HL-60/S4 treated with phorbol 12-myristate 13-acetate at 8.2 ng/mL for 4 days and 3 days (cell line): ENCODE data around the gene HOXC10.

ENCODE experiments used
- in situ Hi-C: fragments of 300-500 bp; cut with MboI; formaldehyde crosslinking; loops from 2 replicates; pipeline ENCODE4 v1.15.0; 2022; ENCODE audit warnings: low sequenced_read_pairs

The HOXC10 gene

DNA sequence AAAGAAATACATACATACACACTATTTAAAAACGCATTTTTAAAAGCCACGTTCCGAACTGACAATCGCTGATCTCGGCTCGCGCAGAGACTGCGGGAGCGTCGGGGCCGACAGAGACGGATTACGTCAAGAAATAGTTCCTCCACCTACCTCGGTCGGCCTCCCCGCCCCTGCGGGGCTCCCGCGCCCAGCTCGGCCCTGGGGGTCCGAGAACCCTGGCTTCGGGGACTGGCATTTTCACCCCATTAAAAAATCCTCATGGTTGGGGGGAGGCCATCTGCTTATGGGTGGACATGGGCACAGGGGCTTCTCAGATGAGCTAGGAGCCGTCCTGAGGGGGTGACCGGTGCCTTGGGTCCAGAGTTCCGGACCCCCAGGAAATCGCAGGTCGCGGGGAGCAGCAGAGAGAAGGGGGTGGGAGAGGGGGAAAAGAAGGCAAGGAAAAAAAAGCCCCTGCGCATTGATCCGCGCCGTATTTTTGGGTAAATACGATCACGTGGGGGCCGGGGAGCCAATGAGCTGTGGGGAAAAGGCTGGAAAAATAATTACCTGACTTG, 14.7 kb downstream of the HOXC10 start:
- in situ Hi-C loops: loop anchor here (10.0 to 25.0 kb wide), 2 partner anchors 215 to 363 kb away; partner anchors contain the start of gene GPR84

DNA sequence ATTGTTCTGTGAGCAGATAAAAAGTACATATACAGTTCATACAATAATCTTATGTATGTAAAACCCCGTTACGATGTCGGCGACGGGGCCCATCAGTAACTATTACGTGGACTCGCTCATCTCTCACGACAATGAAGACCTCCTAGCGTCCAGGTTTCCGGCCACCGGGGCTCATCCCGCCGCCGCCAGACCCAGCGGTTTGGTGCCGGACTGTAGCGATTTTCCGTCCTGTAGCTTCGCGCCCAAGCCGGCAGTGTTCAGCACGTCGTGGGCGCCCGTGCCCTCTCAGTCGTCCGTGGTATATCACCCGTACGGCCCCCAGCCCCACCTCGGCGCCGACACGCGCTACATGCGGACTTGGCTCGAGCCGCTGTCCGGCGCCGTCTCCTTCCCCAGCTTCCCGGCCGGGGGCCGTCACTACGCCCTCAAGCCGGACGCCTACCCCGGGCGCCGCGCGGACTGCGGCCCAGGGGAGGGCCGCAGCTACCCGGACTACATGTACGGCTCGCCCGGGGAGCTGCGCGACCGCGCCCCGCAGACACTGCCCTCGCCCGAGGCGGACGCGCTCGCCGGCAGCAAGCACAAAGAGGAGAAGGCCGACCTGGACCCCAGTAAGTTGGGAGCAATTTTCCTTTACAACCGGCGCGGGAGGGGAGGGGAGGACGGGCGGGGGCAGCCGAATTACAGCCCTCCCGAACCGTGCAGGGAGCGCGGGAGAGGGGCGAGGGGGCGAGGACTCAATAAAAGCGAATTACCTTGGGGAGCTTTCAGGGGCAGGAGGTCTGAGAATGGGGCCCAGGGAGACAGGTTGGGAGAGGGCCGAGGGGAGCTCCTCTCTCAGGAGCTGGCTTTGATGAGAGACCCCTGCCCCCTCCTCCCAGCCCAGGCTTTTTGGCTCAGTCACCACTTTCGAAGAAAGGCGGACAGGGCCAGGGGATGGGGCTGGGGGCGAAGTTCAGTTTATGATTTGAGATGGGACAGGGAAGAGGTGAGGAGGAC, 15.5 kb downstream of the HOXC10 start, which contains the start of gene HOXC9:
Gene HOXC9 (plus strand): TSS at position 46 of the 999 bp plus-strand sequence. CDS start 28 bp downstream, at position 74.
- in situ Hi-C loops: no loop called here

DNA sequence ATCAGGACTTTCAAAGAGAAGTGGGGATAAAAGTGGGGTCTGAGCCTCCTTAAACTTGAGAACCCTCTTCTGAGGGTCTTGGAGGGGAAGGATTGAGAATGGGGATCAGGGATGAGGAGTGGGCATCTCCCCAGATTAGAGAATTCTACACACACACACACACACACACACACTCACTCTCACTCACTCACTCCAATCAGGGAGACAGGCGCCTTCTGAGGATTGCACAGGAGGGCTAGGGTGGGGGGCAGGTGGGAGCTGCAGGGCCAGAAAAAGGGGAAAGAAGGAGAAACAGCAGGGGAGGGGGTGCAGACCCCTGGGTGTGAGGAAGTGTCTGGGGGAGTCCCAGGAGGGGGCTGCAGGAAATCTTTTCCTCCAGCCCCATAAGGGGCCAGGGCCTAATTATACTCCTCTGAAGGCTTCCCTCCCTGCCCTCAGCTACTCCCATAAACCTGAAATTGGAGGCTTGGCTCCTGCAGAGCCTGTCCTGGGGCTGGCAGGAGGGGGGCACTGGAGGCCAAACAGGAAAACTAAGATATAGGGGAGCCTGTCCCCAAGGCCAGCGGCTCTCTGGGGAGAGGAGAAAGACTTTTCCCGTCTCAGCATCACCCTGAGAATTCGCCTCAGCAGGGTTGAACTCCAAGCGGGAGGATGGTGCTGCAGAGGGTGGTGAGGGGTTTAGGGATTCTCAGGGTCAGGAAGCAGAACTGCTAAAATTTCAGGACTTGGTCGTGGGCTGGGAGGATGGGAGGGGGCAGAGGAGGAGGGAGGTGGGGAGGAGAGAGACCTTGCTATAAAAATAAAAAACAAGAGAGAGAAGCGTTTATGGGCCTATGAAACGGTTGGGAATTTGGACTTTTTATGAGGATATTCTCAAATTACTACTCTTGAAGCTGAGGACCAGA, 16.6 kb downstream of the HOXC10 start:
- in situ Hi-C loops: no loop called here

DNA sequence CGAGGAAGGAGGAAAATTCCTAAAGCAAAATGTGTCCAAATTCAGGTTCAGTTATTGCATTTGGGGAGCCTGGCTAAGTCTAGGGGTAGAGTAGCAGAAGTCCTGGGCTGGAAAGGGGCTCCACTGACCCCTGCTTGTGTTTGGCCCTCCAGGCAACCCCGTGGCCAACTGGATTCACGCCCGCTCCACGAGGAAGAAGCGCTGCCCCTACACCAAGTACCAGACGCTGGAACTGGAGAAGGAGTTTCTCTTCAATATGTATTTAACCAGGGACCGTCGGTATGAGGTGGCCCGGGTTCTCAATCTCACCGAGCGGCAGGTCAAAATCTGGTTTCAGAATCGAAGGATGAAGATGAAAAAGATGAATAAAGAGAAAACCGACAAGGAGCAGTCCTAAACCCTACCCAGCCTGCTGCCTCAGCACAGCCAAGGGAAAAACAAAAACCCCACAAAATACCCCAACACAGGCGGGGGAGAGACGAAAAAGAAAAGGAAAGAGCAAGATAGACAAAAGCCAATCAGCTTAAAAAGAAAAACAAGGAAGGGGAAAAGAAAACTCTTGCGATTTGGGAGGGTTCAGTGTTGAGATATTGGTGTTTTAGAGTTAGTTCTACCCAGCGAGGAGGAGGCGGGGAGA, 17.4 kb downstream of the HOXC10 start:
- in situ Hi-C loops: no loop called here

DNA sequence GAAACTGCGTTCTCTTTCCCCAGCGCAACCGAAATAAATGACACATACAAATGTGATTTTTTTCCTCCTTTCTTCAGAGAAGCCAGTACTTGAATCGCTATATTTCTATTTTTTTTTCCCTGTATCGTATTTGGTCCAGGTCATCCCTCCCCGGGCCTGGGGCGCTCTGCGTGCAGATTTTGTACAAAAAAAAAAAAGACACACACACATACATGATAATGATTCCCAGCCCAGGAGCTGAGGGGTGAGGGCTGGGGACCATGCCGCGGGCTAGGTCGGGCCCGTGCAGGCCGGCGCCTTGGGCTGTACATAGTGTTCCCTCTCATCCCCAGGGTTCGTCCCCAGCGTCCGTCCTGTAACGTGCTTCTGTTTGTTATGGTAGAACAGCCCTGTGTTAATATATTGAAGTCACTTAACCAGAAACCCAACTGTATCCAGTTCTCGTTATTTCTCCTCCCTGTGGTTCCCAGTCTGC, 18.0 kb downstream of the HOXC10 start:
- in situ Hi-C loops: no loop called here

DNA sequence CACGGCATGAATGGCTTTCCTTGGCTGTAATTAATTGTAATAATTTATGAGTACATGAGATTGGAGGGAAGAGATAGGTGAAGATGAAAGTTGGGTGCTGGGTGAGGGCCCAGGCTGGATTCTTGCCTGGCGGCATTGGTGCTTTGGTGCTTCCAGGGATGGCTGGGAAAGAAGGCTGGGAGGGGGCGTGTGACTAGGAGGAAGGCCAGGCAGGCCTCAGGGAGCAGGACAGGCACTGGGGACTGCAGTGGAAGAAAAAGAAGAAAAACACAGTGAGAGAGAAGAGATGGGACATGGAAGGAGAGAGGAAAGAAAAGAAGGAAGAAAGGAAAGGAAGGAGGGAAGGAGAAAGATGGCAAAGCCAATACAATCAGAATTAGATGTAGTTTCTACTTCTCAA, 18.7 kb downstream of the HOXC10 start:
- in situ Hi-C loops: no loop called here

DNA sequence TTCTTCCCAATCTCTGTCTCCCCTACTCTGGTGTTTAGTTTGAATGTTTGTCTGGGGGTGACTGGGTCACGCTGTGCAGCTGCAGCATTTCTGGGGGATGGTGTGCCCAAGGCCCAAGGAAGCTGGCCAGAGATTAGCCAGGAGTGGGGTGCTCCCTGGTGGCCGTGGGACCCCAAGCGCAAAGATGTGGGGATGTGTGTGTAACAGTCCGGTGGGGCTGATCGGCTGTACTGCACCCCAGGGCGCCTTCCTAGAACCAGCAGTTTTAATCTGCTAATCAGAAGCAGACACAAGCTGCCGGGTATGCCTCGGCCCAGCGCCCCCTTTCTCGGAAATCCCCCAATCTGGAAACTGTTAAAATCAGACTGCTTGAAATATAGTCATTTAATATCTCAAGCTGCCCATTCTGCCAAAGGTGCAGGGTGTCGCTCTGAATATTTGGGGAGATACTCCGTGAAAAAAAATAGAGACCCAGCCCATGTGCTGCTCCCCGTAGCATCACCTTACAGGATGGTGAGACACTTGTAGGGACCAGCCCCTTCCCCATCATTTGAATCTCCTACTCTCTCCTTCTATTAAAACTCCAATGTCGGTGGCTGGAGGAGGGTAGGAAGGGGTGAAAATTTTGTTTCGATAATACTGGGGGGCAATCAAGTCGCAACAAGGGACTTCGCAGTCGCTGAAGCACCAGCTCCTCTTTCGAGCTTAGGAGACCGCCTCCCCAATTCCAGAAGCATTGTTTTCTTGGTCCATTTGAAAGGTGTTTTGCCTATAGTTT, 19.3 kb downstream of the HOXC10 start:
- in situ Hi-C loops: no loop called here

DNA sequence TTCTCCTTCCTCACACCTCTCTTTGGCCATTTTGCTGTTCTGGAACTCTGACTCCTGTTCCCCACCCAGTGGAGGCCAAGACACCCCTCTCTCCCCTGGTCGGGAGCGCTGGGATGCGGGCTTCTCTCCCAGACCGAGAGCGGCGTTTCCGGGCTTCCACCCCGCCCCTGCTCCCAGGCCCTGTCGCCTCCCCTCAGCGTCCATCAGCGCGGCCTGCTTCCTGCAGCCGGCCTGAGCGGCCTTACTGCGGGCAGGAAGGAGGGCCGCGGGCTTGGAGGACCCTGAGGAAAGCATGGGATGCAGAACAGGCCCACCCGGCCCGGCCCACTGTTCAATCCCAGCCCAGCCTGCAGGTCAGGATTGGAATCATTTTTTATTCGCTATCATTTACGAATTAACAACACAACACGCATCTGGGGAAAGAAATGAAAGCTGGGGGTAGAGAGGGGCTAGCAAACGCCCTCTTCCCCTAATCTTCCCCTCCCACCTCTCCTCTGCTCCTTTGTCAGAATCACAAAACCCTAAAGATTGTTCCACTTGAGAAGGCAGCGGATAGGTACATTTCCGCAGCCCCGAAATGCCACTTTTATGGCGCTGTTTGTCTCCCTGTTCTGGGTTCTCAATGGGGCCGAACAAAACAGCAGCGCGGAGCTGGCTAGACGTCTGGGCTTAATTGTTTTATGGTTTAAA, 20.0 kb downstream of the HOXC10 start:
- in situ Hi-C loops: no loop called here

DNA sequence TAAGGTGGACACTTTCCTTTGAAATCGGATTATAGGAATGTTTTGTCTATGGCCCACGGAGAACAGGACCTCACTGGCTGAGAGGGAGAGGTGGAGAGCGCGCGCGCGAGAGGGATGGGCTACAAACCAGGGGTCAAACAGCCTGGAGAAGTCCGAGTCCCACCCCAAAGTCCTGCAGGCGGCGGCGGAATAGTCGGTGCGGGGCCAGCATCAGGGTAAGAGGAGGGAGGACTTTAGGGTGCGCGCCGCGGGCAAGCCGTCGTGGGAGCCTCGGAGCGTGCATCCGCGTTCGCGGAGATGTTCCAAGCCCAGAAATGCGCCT, 20.5 kb downstream of the HOXC10 start:
- in situ Hi-C loops: no loop called here

DNA sequence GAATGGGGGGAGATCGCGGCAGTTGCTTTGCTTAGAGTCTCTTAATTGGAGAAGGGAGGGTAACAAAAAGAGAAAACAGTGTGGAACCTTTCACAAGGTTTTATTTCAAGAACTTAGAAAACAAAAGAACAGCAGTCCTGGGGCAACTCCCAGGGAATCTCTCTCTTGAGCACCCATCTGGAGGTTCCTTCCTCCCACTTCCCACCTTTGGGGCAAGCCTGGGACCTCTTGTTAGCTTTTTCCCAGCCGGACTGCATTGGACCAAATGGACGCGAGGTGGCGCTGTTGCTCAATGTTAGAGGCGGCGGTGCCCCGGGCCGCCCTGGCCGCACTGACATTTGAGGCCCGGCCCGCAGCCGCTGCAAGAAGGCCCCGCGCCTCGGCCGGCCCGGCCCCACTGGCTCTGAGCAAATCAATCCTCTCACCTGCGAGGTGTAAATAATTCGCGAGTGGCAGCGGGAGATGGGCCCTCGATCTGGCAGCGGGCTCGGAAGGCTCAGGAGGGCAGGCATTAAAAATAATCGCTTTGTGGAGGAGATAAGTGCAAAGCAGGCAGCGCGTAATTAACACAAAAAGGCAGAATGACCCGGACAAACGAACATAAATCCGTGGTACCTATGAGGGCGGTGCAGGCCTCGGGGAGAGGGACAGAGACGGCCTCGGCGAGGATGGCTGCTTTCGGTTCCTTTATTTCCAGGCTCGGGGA, 21.1 kb downstream of the HOXC10 start:
- in situ Hi-C loops: no loop called here

DNA sequence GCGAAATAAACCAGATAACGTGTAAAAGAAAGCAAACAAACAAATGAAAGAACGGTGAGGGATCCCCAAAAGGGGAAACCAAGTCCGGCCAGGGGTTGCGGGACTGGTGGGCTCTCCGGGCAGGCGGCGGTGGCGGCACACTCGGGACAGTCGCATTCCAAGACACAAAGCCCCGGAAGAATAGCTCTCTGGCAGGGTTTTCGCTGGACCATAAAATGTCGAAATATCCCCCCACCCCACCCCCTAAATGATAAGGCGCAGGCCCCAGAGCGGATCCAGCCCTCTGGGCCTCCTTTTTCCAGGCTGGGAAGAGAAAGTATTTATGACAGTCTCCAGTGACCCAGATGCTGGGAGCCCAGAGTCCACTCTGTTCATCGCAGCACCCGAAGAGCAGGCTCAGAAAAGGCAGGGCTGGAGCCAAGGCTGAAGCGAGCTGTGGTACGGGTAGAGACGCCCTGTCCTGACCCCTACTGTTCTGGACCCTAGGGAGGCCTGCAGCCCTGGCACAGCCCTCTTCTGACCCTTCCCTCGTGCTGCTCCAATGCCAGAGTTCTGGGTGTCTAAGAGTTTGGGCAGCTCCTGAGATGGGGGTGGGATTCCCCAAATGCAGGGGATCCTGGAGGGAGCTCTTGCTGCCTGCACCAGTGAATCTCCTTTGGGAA, 21.7 kb downstream of the HOXC10 start:
- in situ Hi-C loops: no loop called here

DNA sequence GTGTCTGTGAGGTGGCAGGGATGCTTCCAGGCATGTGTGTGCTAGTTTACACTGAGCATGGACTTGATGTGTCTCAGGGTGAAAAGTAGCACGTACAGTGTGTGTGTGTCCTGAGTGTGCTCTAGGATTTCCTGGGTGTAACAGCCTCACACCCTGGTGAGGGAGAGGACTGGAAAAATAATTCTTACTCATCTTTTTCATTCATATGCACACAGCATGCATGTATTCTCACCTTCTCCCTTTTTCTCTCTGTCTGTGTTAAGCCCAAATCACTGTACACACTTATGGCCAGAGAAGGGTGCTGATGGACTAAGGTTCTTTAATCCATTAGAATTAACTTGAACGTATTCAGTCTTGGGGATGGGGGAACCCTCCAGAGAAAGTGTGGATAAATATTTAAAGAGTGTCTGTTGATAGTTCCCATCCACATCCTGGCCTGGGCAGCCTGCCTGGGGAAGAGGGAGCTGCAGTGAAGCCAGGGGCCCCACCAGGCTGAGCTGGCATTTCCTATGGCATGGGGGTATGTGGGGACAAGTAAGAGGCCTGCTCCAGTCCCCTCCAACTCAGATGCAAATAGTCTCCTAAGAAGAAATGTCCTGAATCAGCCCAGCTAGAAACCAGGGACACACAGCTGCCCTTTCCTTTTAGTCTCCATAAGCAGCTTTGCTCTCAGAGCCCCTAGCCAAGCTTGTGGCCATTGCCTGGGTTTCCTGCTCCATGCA, 22.8 kb downstream of the HOXC10 start:
- in situ Hi-C loops: no loop called here

DNA sequence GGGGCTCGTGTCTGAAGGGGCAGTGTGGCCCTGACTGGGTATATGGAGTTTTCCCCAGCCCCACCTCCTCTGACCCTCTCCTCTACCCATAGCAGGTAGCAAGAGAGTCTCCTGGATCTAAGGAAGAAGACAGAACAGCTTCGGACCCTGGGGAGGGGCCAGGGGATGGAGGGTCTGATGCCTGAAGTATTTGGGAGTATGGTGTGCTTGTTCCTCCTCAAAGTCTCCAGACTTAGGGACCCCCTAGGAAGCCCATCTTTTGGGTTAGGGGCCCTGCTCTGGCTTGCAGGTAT, 23.3 kb downstream of the HOXC10 start:
- in situ Hi-C loops: no loop called here

DNA sequence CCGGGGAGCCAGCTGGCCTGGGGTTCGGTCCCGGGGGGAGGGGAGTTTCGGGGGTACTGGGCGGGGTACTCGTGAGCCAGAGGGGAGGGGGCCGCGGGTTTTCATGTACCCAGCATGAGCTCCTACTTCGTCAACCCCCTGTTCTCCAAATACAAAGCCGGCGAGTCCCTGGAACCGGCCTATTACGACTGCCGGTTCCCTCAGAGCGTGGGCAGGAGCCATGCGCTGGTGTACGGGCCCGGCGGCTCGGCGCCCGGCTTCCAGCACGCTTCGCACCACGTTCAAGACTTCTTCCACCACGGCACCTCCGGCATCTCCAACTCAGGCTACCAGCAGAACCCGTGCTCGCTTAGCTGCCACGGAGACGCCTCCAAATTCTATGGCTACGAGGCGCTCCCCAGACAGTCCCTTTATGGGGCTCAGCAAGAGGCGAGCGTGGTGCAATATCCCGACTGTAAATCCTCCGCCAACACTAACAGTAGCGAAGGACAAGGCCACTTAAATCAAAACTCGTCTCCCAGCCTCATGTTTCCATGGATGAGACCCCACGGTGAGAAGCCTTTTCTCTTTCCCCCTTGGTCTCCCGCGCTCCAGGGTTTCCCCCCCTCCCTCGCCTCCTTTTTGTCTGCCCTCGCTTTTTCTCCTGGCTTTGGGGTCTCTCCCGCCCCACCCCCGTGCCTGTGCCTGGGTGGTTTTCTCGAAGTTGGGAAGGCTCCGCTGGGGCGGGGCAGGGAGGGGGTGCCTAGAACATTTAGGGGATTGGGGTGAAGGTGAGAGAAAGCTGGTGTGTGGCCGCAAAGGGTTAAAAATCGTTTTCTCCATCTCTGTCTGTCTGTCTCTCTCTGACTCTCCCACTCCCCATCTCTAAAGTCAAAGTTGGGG, 24.5 kb downstream of the HOXC10 start:
- in situ Hi-C loops: loop anchor here (10.0 kb wide), 1 partner anchor 185 kb away; no protein-coding TSS in a partner anchor

DNA sequence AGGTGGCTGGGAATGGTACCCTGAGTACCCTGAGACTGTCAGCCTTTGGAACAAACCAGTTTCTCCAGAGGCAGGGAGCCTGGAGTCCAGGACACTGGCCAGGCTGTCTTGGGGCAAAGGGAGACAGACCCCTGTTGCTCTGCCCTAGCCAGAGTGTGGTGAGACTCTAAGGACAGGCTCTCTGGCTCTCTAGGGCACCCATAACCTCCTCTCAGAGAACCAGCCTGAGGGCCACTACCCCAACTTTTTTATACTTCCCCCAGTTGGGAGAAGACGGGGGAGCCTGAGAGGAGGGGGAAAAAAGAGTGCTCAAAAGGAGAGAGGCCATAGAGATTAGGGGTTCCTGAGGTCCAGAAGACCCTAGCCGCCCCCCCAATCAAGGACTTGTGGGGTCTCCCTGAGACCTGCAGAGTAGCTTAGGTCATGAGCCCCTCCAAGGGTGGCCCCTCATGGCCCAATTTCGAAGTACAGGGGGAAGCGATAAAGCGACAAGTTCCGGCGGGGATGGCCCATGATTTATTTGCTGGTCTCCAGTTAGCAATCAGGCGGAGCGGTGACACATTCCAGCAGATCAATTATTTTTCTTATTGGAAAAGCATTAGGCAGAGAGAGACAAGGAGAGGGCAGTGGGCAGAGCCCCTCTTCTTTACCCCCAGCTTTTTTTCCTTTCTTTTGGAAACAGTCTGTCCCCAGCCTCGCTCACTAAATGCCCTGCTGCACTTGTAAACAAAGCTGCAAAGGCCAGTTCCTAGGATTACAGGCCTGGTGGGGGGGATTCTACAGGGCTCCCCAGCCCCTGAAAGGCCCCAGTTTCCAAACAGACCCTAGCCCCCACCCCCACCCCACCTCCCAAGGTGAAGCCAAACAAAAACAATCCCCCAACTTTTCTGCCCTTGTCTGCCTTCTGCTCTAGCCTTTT, 25.4 kb downstream of the HOXC10 start:
- in situ Hi-C loops: loop anchor here (10.0 kb wide), 1 partner anchor 184 kb away; no protein-coding TSS in a partner anchor
